H9 (cell line): ENCODE results near the gene TMEM120B. TPM values are rescaled to one million over a fixed set of nuclear protein-coding genes. Genes with fewer than 3 reads are reported as not detected.

ENCODE experiments used
- DNase-seq: peaks from one replicate; pipeline ENCODE4 v3.0.0-alpha.2; 2017
- H2AFZ ChIP-seq: one replicate; pipeline ENCODE4 v1.6.1; 2013; ENCODE audit warnings: mild to moderate bottlenecking, low read length, control low read depth, moderate library complexity
- H2AK5ac ChIP-seq: 2 replicates; pipeline ENCODE4 v1.6.1; 2013; ENCODE audit warnings: low read length, control low read depth, mixed read lengths; ENCODE audit not compliant: insufficient read length
- H2BK120ac ChIP-seq: one replicate; pipeline ENCODE4 v1.6.1; 2013; ENCODE audit warnings: low read depth, mild to moderate bottlenecking, low read length, control low read depth, inconsistent platforms; ENCODE audit not compliant: poor library complexity, severe bottlenecking
- H2BK12ac ChIP-seq: 2 replicates; pipeline ENCODE4 v1.6.1; 2013; ENCODE audit warnings: low read length, control low read depth, mixed read lengths, low read depth; ENCODE audit not compliant: insufficient read length
- H2BK15ac ChIP-seq: 2 replicates; pipeline ENCODE4 v1.6.1; 2013; ENCODE audit warnings: low read depth, low read length, control low read depth
- H2BK20ac ChIP-seq: one replicate; pipeline ENCODE4 v1.6.1; 2013; ENCODE audit warnings: low read depth, mild to moderate bottlenecking, low read length, control low read depth, inconsistent platforms; ENCODE audit not compliant: poor library complexity, severe bottlenecking
- H2BK5ac ChIP-seq: 2 replicates; pipeline ENCODE4 v1.6.1; 2013; ENCODE audit warnings: low read length, control low read depth, mixed read lengths; ENCODE audit not compliant: insufficient read length
- H3K14ac ChIP-seq: 2 replicates; pipeline ENCODE4 v1.6.1; 2013; ENCODE audit warnings: low read length, control low read depth; ENCODE audit not compliant: insufficient read depth
- H3K18ac ChIP-seq: 2 replicates; pipeline ENCODE4 v1.6.1; 2013; ENCODE audit warnings: low read depth, mild to moderate bottlenecking, mixed read lengths, low read length, control low read depth; ENCODE audit not compliant: insufficient read length
- H3K23ac ChIP-seq: 2 replicates; pipeline ENCODE4 v1.6.1; 2013; ENCODE audit warnings: low read length, control low read depth, mixed read lengths, low read depth; ENCODE audit not compliant: insufficient read length
- H3K23me2 ChIP-seq: 2 replicates; pipeline ENCODE4 v1.6.1; 2013; ENCODE audit warnings: low read depth, mild to moderate bottlenecking, mixed read lengths, low read length, control low read depth; ENCODE audit not compliant: insufficient read length, poor library complexity, severe bottlenecking
- H3K27ac ChIP-seq: 2 replicates; pipeline ENCODE4 v1.5.1; 2013; ENCODE audit warnings: low read length, control low read depth, mixed read lengths, low read depth; ENCODE audit not compliant: insufficient read length
- H3K27me3 ChIP-seq: 2 replicates; pipeline ENCODE4 v1.6.1; 2013; ENCODE audit warnings: low read length, control low read depth, inconsistent platforms; ENCODE audit not compliant: insufficient read depth
- H3K4ac ChIP-seq: 2 replicates; pipeline ENCODE4 v1.6.1; 2013; ENCODE audit warnings: low read depth, mild to moderate bottlenecking, control low read depth, inconsistent platforms, low read length, moderate library complexity
- H3K4me1 ChIP-seq: 2 replicates; pipeline ENCODE4 v1.6.1; 2013; ENCODE audit warnings: low read length, control low read depth, inconsistent platforms; ENCODE audit not compliant: insufficient read depth
- H3K4me2 ChIP-seq: 2 replicates; pipeline ENCODE4 v1.6.1; 2013; ENCODE audit warnings: low read length, control low read depth, mixed read lengths; ENCODE audit not compliant: insufficient read length, insufficient read depth
- H3K56ac ChIP-seq: 2 replicates; pipeline ENCODE4 v1.6.1; 2013; ENCODE audit warnings: low read depth, mild to moderate bottlenecking, mixed read lengths, low read length, control low read depth; ENCODE audit not compliant: insufficient read length
- H3K79me1 ChIP-seq: 2 replicates; pipeline ENCODE4 v1.6.1; 2013; ENCODE audit warnings: low read depth, mild to moderate bottlenecking, moderate library complexity, low read length, control low read depth, inconsistent platforms; ENCODE audit not compliant: insufficient read depth, poor library complexity, severe bottlenecking
- H3K79me2 ChIP-seq: 2 replicates; pipeline ENCODE4 v1.6.1; 2013; ENCODE audit warnings: low read length, control low read depth, inconsistent platforms; ENCODE audit not compliant: insufficient read depth
- H3K9ac ChIP-seq: 2 replicates; pipeline ENCODE4 v1.6.1; 2013; ENCODE audit warnings: low read length, control low read depth, mixed read lengths; ENCODE audit not compliant: insufficient read length; ENCODE audit errors: extremely low read depth
- H3K9me3 ChIP-seq: one replicate; pipeline ENCODE4 v1.6.1; 2013; ENCODE audit warnings: low read depth, low read length, inconsistent platforms; ENCODE audit not compliant: control insufficient read depth
- H3T11ph ChIP-seq: one replicate; pipeline ENCODE4 v1.6.1; 2013; ENCODE audit warnings: mild to moderate bottlenecking, low read length, control low read depth, inconsistent platforms
- H4K20me1 ChIP-seq: one replicate; pipeline ENCODE4 v1.6.1; 2013; ENCODE audit not compliant: control insufficient read depth, insufficient read length, insufficient read depth
- H4K5ac ChIP-seq: 2 replicates; pipeline ENCODE4 v1.6.1; 2013; ENCODE audit warnings: low read depth, mild to moderate bottlenecking, mixed read lengths, low read length, control low read depth; ENCODE audit not compliant: insufficient read length
- H4K8ac ChIP-seq: replicated peaks from 2 replicates; pipeline ENCODE4 v1.6.1; 2013; ENCODE audit warnings: low read length, control low read depth, mixed read lengths, low read depth; ENCODE audit not compliant: insufficient read length
- H4K91ac ChIP-seq: 2 replicates; pipeline ENCODE4 v1.6.1; 2013; ENCODE audit warnings: low read depth, mild to moderate bottlenecking, moderate library complexity, mixed read lengths, low read length, control low read depth; ENCODE audit not compliant: insufficient read length
- H3K27ac Mint-ChIP-seq, 3 experiments: 2 replicates in 2 of 3; 3 replicates in 1 of 3; pipeline ENCODE4 v1.8.0; 2020 to 2021; ENCODE audit warnings: mixed read lengths in 3 of 3, mild to moderate bottlenecking in 1 of 3, moderate library complexity in 1 of 3
- H3K27me3 Mint-ChIP-seq: 2 replicates; pipeline ENCODE4 v1.8.0; 2021; ENCODE audit warnings: low read depth, mild to moderate bottlenecking, moderate library complexity, mixed read lengths
- H3K36me3 Mint-ChIP-seq, 3 experiments: 2 replicates in 2 of 3; 3 replicates in 1 of 3; pipeline ENCODE4 v1.8.0; 2020 to 2021; ENCODE audit warnings: low read depth in 3 of 3, mixed read lengths in 3 of 3; ENCODE audit not compliant: insufficient read depth in 1 of 3
- H3K4me1 Mint-ChIP-seq, 2 experiments: 2 replicates each; pipeline ENCODE4 v1.8.0; 2020; ENCODE audit warnings: mixed read lengths in 2 of 2
- H3K4me3 Mint-ChIP-seq, 2 experiments: 2 replicates in 1 of 2; 3 replicates in 1 of 2; pipeline ENCODE4 v1.8.0; 2020 to 2021; ENCODE audit warnings: mild to moderate bottlenecking in 2 of 2, mixed read lengths in 2 of 2, moderate library complexity in 1 of 2
- H3K9me3 Mint-ChIP-seq, 2 experiments: 2 replicates in 1 of 2; 3 replicates in 1 of 2; pipeline ENCODE4 v1.8.0; 2020; ENCODE audit warnings: mild to moderate bottlenecking in 2 of 2, mixed read lengths in 2 of 2, moderate library complexity in 1 of 2
- WGBS: extraction: QIAGEN DNeasy Blood & Tissue Kit; methylation state at CpG from one replicate; pipeline ENCODE4 v1.1.7; 2013; ENCODE audit warnings: missing lambda C conversion rate, low lambda C conversion rate, mixed read lengths; ENCODE audit not compliant: insufficient read length; ENCODE audit errors: extremely low coverage; 5-methylcytosine and 5-hydroxymethylcytosine counted together
- total RNA-seq: library from RNA; stranded (reverse); gene quantifications from 2 replicates; pipeline ENCODE4 v1.2.1, GENCODE V29; 2021
- TF ChIP-seq, protein P1 (sequence below): fragments of 200-600 bp; sonication (generic); conservative IDR thresholded peaks from 3 replicates; pipeline ENCODE4 v1.8.0; 2021; ENCODE audit warnings: antibody characterized with exemption, mild to moderate bottlenecking

TMEM120B gene
- total RNA-seq, 1 experiment from 2014 or later, result 25.8 TPM

DNA sequence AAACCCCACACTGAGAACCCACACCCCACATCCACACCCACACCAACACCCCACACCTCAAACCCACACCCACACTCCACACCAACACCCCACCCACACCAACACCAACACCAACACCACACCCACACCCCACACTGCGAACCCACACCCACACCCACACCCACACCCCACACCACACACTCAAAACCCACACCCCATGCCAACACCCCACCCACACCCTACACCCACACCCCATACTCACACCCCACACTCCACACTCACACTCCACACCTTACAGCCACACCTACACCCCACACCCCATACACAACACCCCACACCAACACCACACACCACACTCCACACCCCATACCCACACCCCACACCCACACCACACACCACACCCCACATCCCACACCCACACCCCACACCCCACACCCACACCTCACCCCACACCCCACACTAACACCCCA lies 38.0 kb downstream of the TMEM120B start:
- H3K36me3 Mint-ChIP-seq, result peaks cover 11 to 36% (median 15%) of the 10 kb centered on the region in 3 experiments
- Histone ChIP-seq H3K4ac (no peak overlapping the region), H3K9me3 (no peaks in the 10 kb centered on the region), H3T11ph (no peak overlapping the region), H3K14ac (no peak overlapping the region), H2BK20ac (no peak overlapping the region), H4K20me1 (no peaks in the 10 kb centered on the region), H2BK12ac (no peak overlapping the region), H4K91ac (no peak overlapping the region), H3K27ac (no peak overlapping the region), H4K8ac (no peak overlapping the region), H3K4me2 (no peak overlapping the region), H3K79me1 (no peaks in the 10 kb centered on the region), H3K79me2 (no peaks in the 10 kb centered on the region), H3K23ac (no peak overlapping the region), H2BK15ac (no peak overlapping the region), H3K18ac (no peak overlapping the region), H4K5ac (no peak overlapping the region), H3K4me1 (no peaks in the 10 kb centered on the region), H2AFZ (no peak overlapping the region), H3K56ac (no peak overlapping the region), H2BK5ac (no peak overlapping the region), H3K23me2 (no peaks in the 10 kb centered on the region), H3K27me3 (no peaks in the 10 kb centered on the region), H2BK120ac (no peak overlapping the region), H3K9ac (no peak overlapping the region), H2AK5ac (no peak overlapping the region)
- no peak overlapping the region for H3K27ac Mint-ChIP-seq
- H3K27me3 Mint-ChIP-seq, result no peaks in the 10 kb centered on the region
- no peak for DNase-seq
- peaks cover 0 to 7% of the 10 kb centered on the region in 2 experiments; a peak in 3 of 4 replicates for H3K4me1 Mint-ChIP-seq
- no CpG with 5 or more reads among the region's 1 CpG for WGBS
- no peak overlapping the region for H3K4me3 Mint-ChIP-seq
- TF ChIP-seq, protein P1, sequence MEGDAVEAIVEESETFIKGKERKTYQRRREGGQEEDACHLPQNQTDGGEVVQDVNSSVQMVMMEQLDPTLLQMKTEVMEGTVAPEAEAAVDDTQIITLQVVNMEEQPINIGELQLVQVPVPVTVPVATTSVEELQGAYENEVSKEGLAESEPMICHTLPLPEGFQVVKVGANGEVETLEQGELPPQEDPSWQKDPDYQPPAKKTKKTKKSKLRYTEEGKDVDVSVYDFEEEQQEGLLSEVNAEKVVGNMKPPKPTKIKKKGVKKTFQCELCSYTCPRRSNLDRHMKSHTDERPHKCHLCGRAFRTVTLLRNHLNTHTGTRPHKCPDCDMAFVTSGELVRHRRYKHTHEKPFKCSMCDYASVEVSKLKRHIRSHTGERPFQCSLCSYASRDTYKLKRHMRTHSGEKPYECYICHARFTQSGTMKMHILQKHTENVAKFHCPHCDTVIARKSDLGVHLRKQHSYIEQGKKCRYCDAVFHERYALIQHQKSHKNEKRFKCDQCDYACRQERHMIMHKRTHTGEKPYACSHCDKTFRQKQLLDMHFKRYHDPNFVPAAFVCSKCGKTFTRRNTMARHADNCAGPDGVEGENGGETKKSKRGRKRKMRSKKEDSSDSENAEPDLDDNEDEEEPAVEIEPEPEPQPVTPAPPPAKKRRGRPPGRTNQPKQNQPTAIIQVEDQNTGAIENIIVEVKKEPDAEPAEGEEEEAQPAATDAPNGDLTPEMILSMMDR, result no peak
- no peaks in the 10 kb centered on the region for H3K9me3 Mint-ChIP-seq
